ENCODE measurements around the gene OR4D2.

OR4D2 gene

DNA sequence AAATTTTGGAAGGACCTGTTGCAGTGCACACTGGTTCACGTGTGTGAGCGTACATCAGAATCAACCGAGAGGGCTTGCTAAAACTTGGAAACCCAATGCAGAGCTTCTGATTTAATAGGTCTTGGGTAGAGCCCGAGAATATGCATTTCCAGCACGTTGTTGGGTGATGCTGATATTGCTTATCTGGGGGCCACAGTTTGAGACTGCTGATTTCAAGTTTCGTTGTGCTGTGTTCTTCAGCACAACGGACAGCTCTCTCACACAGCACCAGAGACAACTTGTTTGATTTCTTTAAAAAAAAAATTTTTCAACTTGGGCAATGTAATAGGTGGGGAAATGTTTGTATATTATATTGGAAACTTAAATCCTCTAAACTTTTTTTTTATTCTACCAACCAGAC is 9.4 kb downstream of the OR4D2 start:
- DNase-seq, result no peak

- no peak for DNase-seq
These were observed 15.0 kb downstream of the OR4D2 start for GRCh38 chr17:58181796-58182195.

DNA sequence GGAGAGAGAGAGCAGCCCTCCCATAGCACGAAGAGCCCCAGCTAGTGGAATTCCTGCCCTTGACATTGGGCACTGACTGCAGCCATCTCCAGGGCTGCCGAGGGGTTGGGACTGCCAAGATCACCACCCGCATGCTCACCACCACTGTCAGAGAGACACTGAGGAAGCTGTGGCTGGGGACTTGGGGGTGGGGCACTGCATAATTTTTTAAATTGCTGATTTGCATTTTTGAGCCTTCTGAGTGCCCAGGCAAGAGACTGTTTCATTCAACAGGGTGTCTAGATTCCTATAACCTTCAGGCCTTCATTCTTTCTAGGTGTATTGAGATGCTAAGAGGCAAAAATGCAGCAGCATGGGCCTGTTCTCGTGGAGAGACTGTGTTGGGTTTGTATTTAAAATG is 16.7 kb downstream of the OR4D2 start:
- DNase-seq, result no peak

GRCh38 chr17:58184308-58184985 is 17.7 kb downstream of the OR4D2 start:
- DNase-seq, result peak; percentile 17

DNA sequence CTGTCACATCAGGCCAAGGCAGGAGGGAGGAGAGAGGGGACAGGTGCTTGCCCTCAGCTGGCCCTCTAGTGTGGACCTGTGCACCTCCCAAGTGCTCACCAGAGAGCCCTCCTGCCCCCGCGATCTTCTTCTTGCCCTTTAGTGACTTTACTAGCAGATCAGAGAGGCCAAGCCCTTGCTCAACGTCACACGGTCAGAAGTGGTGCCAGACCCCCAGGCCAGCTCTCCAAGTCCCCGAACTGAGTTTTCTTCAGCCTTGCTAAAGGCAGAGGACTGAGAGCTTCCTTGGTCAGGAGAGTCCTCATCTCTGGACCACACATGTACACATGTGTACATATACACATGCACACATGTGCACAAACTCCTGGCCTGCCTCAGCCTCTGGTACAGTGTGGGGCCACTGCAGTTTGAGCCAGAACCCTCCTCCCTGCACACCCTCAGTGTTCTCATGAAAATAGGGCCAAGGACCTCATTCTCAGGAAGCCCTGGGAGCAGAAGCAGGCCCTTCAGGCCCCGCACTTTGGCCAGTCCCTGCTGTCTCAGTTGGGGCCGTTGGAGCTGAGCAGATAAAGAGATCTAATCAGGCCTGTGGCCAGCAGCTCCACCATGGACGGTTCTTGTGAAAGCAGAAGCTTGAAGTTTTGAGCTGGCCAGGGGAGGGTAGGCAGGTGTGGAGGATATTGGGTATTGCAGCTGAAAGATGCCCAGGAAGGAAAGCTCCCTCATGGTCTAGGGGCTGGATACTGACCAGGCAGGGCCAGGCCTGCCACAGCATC is 18.4 kb downstream of the OR4D2 start:
- no peak for DNase-seq

GRCh38 chr17:58186591-58186990 is 19.8 kb downstream of the OR4D2 start:
- DNase-seq, result no peak

GRCh38 chr17:58187063-58187462 is 20.3 kb downstream of the OR4D2 start:
- DNase-seq, result no peak

- DNase-seq, result no peak
These were observed 20.9 kb downstream of the OR4D2 start for GRCh38 chr17:58187675-58188074.

GRCh38 chr17:58189436-58190146 is 22.8 kb downstream of the OR4D2 start:
- no peak for DNase-seq

- no peak for DNase-seq
These were observed 24.6 kb downstream of the OR4D2 start for GRCh38 chr17:58191241-58191896.

GRCh38 chr17:58192612-58193011 is 25.8 kb downstream of the OR4D2 start, which contains the start of gene EPX:
Gene EPX, plus strand, starts transcription at chr17:58192726. Its CDS starts 121 bp downstream, at chr17:58192847.
- DNase-seq, result no peak

DNA sequence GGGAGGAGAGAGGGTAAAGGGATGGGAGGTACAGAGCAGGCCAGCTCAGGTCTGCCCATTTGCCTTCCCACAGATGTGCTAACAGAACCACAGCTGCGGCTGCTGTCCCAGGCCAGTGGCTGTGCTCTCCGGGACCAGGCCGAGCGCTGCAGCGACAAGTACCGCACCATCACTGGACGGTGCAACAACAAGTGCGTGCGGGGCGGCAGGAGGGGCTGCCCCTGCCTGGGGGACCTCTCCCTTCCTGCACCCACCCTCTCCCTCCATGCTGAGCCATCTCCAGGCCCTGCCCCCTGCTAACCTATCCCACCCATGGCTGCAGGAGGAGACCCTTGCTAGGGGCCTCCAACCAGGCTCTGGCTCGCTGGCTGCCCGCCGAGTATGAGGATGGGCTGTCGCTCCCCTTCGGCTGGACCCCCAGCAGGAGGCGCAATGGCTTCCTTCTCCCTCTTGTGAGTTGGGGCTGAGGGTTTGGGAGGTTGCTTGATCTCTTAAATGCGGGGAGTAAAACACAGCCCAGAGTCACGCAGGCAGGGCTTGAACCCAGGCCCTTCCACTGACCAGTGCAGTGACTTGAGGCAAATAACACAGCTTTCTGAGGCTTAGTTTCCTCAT is 27.0 kb downstream of the OR4D2 start:
- DNase-seq, result no peak

DNA sequence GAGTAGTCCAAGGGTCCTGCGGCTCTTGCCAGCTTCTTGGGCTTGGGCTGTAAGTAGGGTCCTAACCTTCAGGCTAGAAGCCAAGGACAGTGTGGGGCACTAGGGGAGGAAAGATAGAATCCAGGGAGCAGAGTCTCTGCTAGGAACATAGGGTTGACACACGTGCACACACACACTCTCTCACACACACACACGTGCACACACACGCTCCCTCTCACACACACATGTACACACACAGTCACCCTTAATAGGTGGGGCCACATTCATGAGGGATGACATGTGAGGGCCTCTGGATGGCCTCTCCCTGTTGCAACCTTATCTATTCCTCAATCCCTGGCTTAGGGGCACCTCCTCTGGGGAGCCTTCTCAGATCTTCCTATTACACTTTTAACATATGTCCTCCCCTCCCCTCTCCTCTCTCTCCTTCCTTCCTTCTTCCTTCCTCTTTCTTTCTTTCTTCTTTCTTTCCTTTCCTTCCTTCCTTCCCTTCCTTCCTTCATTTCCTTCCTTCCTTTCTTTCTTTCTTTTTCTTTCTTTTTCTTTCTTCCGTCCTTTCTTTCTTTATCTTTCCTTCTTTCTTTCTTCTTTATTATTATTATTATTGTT is 28.8 kb downstream of the OR4D2 start:
- DNase-seq, result no peak

DNA sequence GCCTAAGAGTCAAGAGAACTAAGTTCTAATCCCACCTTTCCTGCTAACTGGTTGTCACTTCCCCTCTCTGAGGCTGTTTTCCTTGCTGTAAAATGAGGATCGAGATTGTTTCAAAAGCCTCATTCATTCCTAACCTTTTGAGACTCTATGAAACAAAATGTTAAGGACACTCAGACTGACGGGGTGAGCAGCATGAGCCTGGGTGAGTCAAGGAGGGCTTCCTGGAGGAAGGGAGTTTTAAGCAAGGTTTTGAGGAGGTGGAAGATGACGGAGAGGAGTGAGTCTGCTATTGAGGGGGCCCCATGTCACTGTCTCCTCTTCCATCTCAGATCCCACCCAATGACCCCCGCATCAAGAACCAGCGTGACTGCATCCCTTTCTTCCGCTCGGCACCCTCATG is 29.8 kb downstream of the OR4D2 start:
- no peak for DNase-seq

DNA sequence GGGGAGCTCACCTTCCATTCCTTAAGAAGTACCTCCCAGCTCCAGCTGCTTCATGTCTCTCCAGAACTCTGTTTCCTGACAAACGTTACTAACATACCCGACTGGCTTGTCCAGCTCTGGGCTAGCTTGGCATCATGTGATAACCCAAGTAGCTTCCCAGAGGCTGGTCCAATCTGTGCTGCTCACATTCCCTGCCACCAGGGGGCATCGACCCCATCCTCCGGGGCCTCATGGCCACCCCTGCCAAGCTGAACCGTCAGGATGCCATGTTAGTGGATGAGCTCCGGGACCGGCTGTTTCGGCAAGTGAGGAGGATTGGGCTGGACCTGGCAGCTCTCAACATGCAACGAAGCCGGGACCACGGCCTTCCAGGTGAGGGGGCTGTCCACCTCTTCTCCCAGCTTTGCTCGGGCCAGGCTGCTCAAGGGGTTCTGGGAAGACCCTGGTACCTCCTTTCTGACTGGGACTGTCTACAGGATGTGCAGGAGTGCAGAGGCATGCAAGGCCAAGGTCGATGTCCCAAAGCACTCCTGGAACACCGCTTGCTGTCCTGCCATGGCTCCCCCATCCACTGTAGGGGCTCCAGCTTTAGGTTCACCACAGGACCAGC is 33.3 kb downstream of the OR4D2 start:
- DNase-seq, result peak; percentile 41

DNA sequence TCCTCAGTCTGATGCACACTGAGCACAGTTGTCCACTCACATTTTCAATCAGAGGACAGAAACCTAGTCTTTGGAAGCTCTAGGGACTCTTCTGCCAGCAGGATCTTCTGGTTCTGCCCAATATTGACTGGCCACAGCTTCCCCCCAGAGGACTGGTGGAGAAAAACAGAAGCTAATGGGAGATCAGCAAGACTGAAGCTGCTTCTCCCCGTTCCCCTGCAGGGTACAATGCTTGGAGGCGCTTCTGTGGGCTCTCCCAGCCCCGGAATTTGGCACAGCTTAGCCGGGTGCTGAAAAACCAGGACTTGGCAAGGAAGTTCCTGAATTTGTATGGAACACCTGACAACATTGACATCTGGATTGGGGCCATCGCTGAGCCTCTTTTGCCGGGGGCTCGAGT is 36.1 kb downstream of the OR4D2 start:
- no peak for DNase-seq

DNA sequence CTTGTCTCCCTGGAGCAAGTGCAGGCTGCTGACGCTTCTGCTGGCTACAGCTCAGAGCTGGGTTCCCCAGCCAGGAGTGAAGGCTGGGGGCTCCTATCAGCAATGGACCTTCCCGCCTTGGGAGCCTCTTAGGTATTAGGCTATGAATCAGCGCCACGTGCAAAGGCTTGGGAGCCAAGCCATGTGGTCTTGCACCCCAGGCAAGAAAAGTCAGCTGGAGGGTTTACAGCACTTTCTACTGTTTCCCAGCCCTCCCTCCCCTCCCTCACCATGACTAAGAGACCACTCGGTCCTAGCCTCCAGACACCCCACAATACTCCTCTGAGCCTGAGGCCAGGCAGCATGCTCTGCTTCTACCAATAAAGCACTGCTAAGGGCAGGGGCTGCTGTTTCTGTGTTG is 38.0 kb downstream of the OR4D2 start:
- DNase-seq, result no peak

- no peak for DNase-seq
These were observed 39.2 kb downstream of the OR4D2 start for GRCh38 chr17:58205936-58206335.

- DNase-seq, result no peak
These were observed 40.7 kb downstream of the OR4D2 start for GRCh38 chr17:58207451-58207850.

DNA sequence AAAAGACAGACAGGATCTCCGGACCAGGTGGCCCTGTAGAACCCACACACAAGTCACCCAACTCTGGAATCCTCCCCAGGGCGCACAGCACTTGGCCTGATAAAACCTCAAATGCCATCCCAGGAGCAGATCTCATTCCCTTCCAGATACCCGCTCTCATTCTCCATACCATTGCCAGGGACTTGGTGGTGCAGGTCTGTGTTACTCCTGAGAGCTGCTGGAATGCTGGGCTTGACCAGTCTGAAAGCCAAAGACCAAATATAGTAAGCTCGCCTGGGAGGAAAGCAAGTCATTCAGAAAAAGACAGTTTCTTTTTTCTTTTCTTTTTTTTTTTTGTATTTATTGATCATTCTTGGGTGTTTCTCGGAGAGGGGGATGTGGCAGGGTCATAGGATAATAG is 41.6 kb downstream of the OR4D2 start:
- DNase-seq, result no peak

DNA sequence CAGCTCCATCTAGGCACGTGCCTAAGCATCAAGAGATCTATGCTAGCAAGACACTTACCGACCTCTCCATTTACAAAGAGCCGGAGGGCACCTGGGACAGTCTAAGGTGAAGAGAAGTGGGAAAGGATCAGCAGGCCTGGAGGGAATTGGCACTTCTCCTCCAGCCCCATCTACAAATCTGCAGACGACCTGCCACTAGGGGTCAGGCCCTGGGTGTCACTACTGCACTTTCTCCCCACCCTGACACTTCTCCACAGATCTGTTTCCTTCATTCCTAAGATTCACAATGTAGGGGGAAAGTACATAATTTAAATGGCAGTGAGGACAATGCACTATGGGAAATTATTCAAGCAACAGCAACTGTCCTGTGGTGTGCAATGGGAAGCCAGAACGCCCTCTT is 44.1 kb downstream of the OR4D2 start:
- DNase-seq, result no peak

DNA sequence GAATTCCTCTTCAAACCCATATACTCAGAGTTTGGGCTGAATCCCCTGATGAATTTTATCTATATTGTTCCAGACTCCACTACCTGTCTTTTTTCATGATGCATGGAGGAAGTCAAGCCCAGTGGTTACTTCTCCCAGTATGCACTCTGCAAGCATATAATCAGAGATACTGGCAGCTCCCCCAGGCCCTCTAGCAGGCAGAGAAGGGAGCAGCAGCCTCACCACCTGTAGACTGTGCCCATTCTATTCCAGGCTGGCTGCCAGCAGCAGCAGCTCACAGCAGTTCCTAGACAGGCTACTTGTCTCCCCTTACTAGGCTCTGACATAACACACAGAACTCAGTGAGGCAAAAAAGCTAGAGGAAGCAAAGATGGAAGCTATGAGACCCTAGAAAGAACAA is 48.9 kb downstream of the OR4D2 start:
- DNase-seq, result no peak

Measured in DMS 273 treated with DMSO at 0.1 percent for 48 hours (cell line).